ENCODE data around the gene ZNF862. TPM values are rescaled to one million over a fixed set of nuclear protein-coding genes. Genes with fewer than 3 reads are reported as not detected.

Gene ZNF862
- total and polyA plus RNA-seq, 10 of the 15 experiments (the other 5 are each of a cell fraction or from before 2014, with no cell fraction given): 0.49 to 7.7 (median 3.5) TPM

DNA sequence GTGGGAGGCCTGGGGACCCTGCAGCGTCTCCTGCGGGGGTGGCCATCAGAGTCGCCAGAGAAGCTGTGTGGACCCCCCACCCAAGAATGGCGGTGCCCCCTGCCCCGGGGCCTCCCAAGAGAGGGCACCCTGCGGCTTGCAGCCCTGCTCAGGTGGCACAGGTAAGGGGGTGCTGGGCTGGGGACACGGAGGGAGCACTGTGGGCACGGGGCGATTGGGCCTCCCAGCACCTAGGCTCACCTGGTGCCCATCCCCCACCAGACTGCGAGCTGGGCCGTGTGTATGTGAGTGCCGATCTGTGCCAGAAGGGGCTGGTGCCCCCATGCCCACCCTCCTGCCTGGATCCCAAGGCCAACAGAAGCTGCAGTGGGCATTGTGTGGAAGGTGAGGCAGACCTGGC lies 35.2 kb upstream of the ZNF862 start:
- no peaks in the 10 kb centered on the region for H3K36me3 ChIP-seq (ENCODE audit: control insufficient read depth in 2 of 2, insufficient read depth in 2 of 2, low read length in 1 of 2)
- ChIA-PET POLR2A (no interaction called here), SMC1A (ENCODE audit: uncharacterized antibody, unreplicated experiment) (no interaction called here), RAD21 (ENCODE audit: unreplicated experiment) (no interaction called here), CTCF (no interaction called here)
- H3K9ac ChIP-seq (ENCODE audit: control insufficient read depth, insufficient read depth, low read length): no peak overlapping the region
- H3K4me3 ChIP-seq: no peak overlapping the region
- intact Hi-C loops (cut with micrococcal nuclease; ENCODE audit: unreplicated experiment) (no loop called here), in situ Hi-C loops (cut with MboI) (no loop called here)
- H3K4me1 ChIP-seq (ENCODE audit: control insufficient read depth, insufficient read depth, low read length): no peaks in the 10 kb centered on the region
- no peaks in the 10 kb centered on the region for H3K79me2 ChIP-seq (ENCODE audit: control insufficient read depth, insufficient read depth, low read length)
- no TSS peak for BruUV-seq (replicated peaks)
- H4K20me1 ChIP-seq (ENCODE audit: control insufficient read depth, insufficient read depth): no peaks in the 10 kb centered on the region
- no peak for FAIRE-seq
- H3K4me2 ChIP-seq (ENCODE audit: control insufficient read depth, insufficient read depth): no peak overlapping the region
- DNase-seq (ENCODE audit: low read depth, low spot score): no peak
- no peaks in the 10 kb centered on the region for H3K9me3 ChIP-seq (replicated peaks; ENCODE audit: control insufficient read depth, insufficient read depth, low read length)
- WGBS (ENCODE audit: insufficient coverage, insufficient replicate concordance, low lambda C conversion rate, missing lambda C conversion rate): 39% methylated on average over 12 of the region's 12 CpGs
- no peak for ATAC-seq
- H3K27ac ChIP-seq (ENCODE audit: control insufficient read depth, insufficient read depth): no peak overlapping the region
- H2AFZ ChIP-seq (ENCODE audit: control insufficient read depth, low read depth, low read length): no peak overlapping the region
- H3K27me3 ChIP-seq (replicated peaks in 1 of 2; ENCODE audit: control insufficient read depth in 2 of 2, insufficient read depth in 2 of 2, low read length in 1 of 2): no peaks in the 10 kb centered on the region
- TF ChIP-seq CHD1 (IDR thresholded peaks at IDR 0.05; ENCODE audit: low read depth, low read length) (no peak), LARP7 (IDR thresholded peaks at IDR 0.05) (no peak), ZSCAN29 (IDR thresholded peaks at IDR 0.05) (no peak), ASH2L (IDR thresholded peaks at IDR 0.05; ENCODE audit: borderline replicate concordance, low read depth) (no peak), ZNF24 (IDR thresholded peaks at IDR 0.05) (no peak), SIN3A (IDR thresholded peaks at IDR 0.05; ENCODE audit: low read depth, low read length) (no peak), CHD2 (IDR thresholded peaks at IDR 0.05; ENCODE audit: borderline replicate concordance, low read depth, low read length) (no peak), RB1 (IDR thresholded peaks at IDR 0.05; ENCODE audit: borderline replicate concordance) (no peak), RCOR1 (conservative IDR thresholded peaks at IDR 0.05; ENCODE audit: low read depth, low read length) (no peak), EED (IDR thresholded peaks at IDR 0.05; ENCODE audit: low read depth) (no peak)
- TF ChIP-seq, protein P1, sequence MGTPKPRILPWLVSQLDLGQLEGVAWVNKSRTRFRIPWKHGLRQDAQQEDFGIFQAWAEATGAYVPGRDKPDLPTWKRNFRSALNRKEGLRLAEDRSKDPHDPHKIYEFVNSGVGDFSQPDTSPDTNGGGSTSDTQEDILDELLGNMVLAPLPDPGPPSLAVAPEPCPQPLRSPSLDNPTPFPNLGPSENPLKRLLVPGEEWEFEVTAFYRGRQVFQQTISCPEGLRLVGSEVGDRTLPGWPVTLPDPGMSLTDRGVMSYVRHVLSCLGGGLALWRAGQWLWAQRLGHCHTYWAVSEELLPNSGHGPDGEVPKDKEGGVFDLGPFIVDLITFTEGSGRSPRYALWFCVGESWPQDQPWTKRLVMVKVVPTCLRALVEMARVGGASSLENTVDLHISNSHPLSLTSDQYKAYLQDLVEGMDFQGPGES (IDR thresholded peaks at IDR 0.05): no peak
- TF ChIP-seq, protein P2, sequence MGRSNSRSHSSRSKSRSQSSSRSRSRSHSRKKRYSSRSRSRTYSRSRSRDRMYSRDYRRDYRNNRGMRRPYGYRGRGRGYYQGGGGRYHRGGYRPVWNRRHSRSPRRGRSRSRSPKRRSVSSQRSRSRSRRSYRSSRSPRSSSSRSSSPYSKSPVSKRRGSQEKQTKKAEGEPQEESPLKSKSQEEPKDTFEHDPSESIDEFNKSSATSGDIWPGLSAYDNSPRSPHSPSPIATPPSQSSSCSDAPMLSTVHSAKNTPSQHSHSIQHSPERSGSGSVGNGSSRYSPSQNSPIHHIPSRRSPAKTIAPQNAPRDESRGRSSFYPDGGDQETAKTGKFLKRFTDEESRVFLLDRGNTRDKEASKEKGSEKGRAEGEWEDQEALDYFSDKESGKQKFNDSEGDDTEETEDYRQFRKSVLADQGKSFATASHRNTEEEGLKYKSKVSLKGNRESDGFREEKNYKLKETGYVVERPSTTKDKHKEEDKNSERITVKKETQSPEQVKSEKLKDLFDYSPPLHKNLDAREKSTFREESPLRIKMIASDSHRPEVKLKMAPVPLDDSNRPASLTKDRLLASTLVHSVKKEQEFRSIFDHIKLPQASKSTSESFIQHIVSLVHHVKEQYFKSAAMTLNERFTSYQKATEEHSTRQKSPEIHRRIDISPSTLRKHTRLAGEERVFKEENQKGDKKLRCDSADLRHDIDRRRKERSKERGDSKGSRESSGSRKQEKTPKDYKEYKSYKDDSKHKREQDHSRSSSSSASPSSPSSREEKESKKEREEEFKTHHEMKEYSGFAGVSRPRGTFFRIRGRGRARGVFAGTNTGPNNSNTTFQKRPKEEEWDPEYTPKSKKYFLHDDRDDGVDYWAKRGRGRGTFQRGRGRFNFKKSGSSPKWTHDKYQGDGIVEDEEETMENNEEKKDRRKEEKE (IDR thresholded peaks at IDR 0.05): no peak

All from GM12878 (cell line).